Left hindlimb (tissue), 1 donor: ENCODE measurements around the gene ZNF366.

Experiments used
- DNase-seq: peaks from one replicate; pipeline ENCODE4 v3.0.0-alpha.2; 2018

Gene ZNF366

GRCh38 chr5:72488756-72489155 is 18.5 kb downstream of the ZNF366 start:
- no peak for DNase-seq

GRCh38 chr5:72487177-72487576 is 20.0 kb downstream of the ZNF366 start:
- DNase-seq: no peak

GRCh38 chr5:72486371-72486770 is 20.8 kb downstream of the ZNF366 start:
- DNase-seq: no peak

- peak; percentile 58 for DNase-seq
Measured at GRCh38 chr5:72485430-72485974, 21.7 kb downstream of the ZNF366 start.

GRCh38 chr5:72482046-72482445 is 25.2 kb downstream of the ZNF366 start:
- DNase-seq: no peak

GRCh38 chr5:72480841-72481240 is 26.4 kb downstream of the ZNF366 start:
- no peak for DNase-seq

- no peak for DNase-seq
Measured at GRCh38 chr5:72479921-72480320, 27.3 kb downstream of the ZNF366 start.

GRCh38 chr5:72478684-72479083 is 28.5 kb downstream of the ZNF366 start:
- DNase-seq: no peak

- no peak for DNase-seq
Measured at GRCh38 chr5:72478276-72478675, 28.9 kb downstream of the ZNF366 start.

- DNase-seq: no peak
Measured at GRCh38 chr5:72477644-72478043, 29.6 kb downstream of the ZNF366 start.

- DNase-seq: no peak
Measured at GRCh38 chr5:72477176-72477575, 30.0 kb downstream of the ZNF366 start.

GRCh38 chr5:72476721-72477120 is 30.5 kb downstream of the ZNF366 start:
- DNase-seq: no peak

- no peak for DNase-seq
Measured at GRCh38 chr5:72476275-72476674, 30.9 kb downstream of the ZNF366 start.

- no peak for DNase-seq
Measured at GRCh38 chr5:72474516-72474915, 32.7 kb downstream of the ZNF366 start.

- DNase-seq: no peak
Measured at GRCh38 chr5:72474046-72474500, 33.1 kb downstream of the ZNF366 start.

- no peak for DNase-seq
Measured at GRCh38 chr5:72472666-72473422, 34.4 kb downstream of the ZNF366 start.

GRCh38 chr5:72472031-72472430 is 35.2 kb downstream of the ZNF366 start:
- no peak for DNase-seq

GRCh38 chr5:72470826-72471225 is 36.4 kb downstream of the ZNF366 start:
- DNase-seq: no peak

- no peak for DNase-seq
Measured at GRCh38 chr5:72468606-72469005, 38.6 kb downstream of the ZNF366 start.

- DNase-seq: no peak
Measured at GRCh38 chr5:72468024-72468423, 39.2 kb downstream of the ZNF366 start.

- DNase-seq: no peak
Measured at GRCh38 chr5:72467461-72467860, 39.7 kb downstream of the ZNF366 start.

GRCh38 chr5:72465601-72466563 is 41.3 kb downstream of the ZNF366 start:
- no peak for DNase-seq

GRCh38 chr5:72465066-72465465 is 42.1 kb downstream of the ZNF366 start:
- no peak for DNase-seq

- DNase-seq: no peak
Measured at GRCh38 chr5:72464071-72464470, 43.1 kb downstream of the ZNF366 start.
